GM18505 (cell line): ENCODE measurements around the gene RIMS1.

Experiments used
- ATAC-seq: cut with Tn5 transposase; IDR thresholded peaks from one replicate; pipeline ENCODE4 v1.9.1; 2021; ENCODE audit not compliant: unreplicated experiment
- POLR2A ChIP-seq: IDR thresholded peaks from 4 replicates; pipeline ENCODE4 v1.6.1; 2011; ENCODE audit warnings: borderline replicate concordance; ENCODE audit not compliant: insufficient read depth, insufficient read length; ENCODE audit errors: extremely low read depth

The RIMS1 gene

GRCh38 chr6:72035486-72035885, 149.1 kb downstream of the RIMS1 start:
- ATAC-seq: no peak
- no peak for TF ChIP-seq POLR2A

GRCh38 chr6:72035966-72036365, 149.6 kb downstream of the RIMS1 start:
- ATAC-seq: no peak
- no peak for TF ChIP-seq POLR2A

- ATAC-seq: no peak
- TF ChIP-seq POLR2A: no peak
Observed at GRCh38 chr6:72037006-72037405, 150.7 kb downstream of the RIMS1 start.

- TF ChIP-seq POLR2A: no peak
- no peak for ATAC-seq
Observed at GRCh38 chr6:72040111-72040510, 153.8 kb downstream of the RIMS1 start.

GRCh38 chr6:72042088-72042487, 155.7 kb downstream of the RIMS1 start:
- ATAC-seq: no peak
- no peak for TF ChIP-seq POLR2A

- TF ChIP-seq POLR2A: no peak
Observed at GRCh38 chr6:72048080-72048479, 161.7 kb downstream of the RIMS1 start.

GRCh38 chr6:72049376-72049775, 163.0 kb downstream of the RIMS1 start:
- no peak for ATAC-seq
- TF ChIP-seq POLR2A: no peak

More at GRCh38 chr6:72048080-72048479, 161.7 kb downstream of the RIMS1 start:
- no peak for ATAC-seq

- no peak for ATAC-seq
- TF ChIP-seq POLR2A: no peak
Observed at GRCh38 chr6:72061286-72061685, 174.9 kb downstream of the RIMS1 start.

GRCh38 chr6:72064399-72064975, 178.1 kb downstream of the RIMS1 start:
- no peak for TF ChIP-seq POLR2A
- no peak for ATAC-seq

GRCh38 chr6:72078096-72078495, 191.7 kb downstream of the RIMS1 start:
- no peak for ATAC-seq
- TF ChIP-seq POLR2A: no peak

GRCh38 chr6:72080260-72080941, 194.1 kb downstream of the RIMS1 start:
- TF ChIP-seq POLR2A: no peak
- no peak for ATAC-seq

GRCh38 chr6:72081871-72082270, 195.5 kb downstream of the RIMS1 start:
- no peak for TF ChIP-seq POLR2A
- no peak for ATAC-seq

GRCh38 chr6:72083976-72084375, 197.6 kb downstream of the RIMS1 start:
- TF ChIP-seq POLR2A: no peak
- ATAC-seq: no peak

GRCh38 chr6:72084992-72085569, 198.7 kb downstream of the RIMS1 start:
- ATAC-seq: no peak
- TF ChIP-seq POLR2A: no peak

- no peak for TF ChIP-seq POLR2A
- ATAC-seq: no peak
Observed at GRCh38 chr6:72094506-72094905, 208.2 kb downstream of the RIMS1 start.

GRCh38 chr6:72102561-72102960, 216.2 kb downstream of the RIMS1 start:
- ATAC-seq: no peak
- TF ChIP-seq POLR2A: no peak
